PFSK-1 (cell line): ENCODE results near the gene THEM4.

Experiments used
- FOXP2 ChIP-seq: optimal IDR thresholded peaks from 2 replicates; pipeline ENCODE3; 2011; ENCODE audit warnings: borderline replicate concordance, control low read depth, inconsistent platforms; ENCODE audit not compliant: insufficient read depth; ENCODE audit errors: extremely low read length, extremely low read depth
- POLR2AphosphoS5 ChIP-seq: IDR thresholded peaks from 2 replicates; pipeline ENCODE4 v1.6.1; 2012; ENCODE audit warnings: low read depth, mild to moderate bottlenecking, control low read depth, low read length, moderate library complexity
- REST ChIP-seq, 2 experiments: IDR thresholded peaks; 2 replicates each; pipeline versions ENCODE4 v1.6.1 to v1.8.0; 2011 to 2012; ENCODE audit warnings: low read depth in 2 of 2, low read length in 2 of 2, control low read depth in 1 of 2, inconsistent platforms in 1 of 2, mild to moderate bottlenecking in 1 of 2, moderate library complexity in 1 of 2; ENCODE audit not compliant: insufficient read depth in 1 of 2
- SIN3A ChIP-seq: IDR thresholded peaks from 2 replicates; pipeline ENCODE4 v1.6.1; 2012; ENCODE audit warnings: mild to moderate bottlenecking, low read length, moderate library complexity, borderline replicate concordance; ENCODE audit not compliant: insufficient read depth
- TAF1 ChIP-seq: IDR thresholded peaks from 2 replicates; pipeline ENCODE4 v1.6.1; 2012; ENCODE audit warnings: low read length, control low read depth, borderline replicate concordance; ENCODE audit not compliant: insufficient read depth

DNA sequence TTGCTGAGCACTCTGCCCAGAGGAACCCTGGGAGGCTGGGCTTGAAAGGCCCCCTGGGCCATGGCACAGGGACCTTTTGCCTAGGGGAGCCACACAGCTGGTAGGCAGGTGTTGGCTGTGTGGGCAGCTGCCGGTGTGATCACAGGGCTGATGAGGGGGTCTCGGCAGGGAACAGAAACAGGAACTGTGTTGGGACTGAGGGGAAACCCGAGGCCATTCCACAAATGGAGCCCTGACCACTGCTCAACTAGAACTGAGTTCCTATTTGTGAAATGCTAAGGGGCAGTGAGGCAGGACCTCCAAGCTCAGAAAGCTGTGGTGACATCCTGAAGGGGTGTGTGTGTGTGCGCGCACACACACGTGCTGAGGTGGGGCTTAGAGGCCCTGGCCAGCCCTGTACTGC lies 49.4 kb downstream of the THEM4 start:
- TF ChIP-seq TAF1: no peak
- no peak for TF ChIP-seq REST (IDR thresholded peaks at IDR 0.05; ENCODE audit: insufficient read depth in 1 of 2, low read depth in 2 of 2, low read length in 2 of 2)
- TF ChIP-seq POLR2AphosphoS5: no peak
- no peak for TF ChIP-seq SIN3A
- no peak for TF ChIP-seq FOXP2
